Hepatocyte (in vitro differentiated cells): Measurements from ENCODE around the gene C14orf180.

Experiments used
- EZH2 ChIP-seq: fragments of 200-600 bp; sonication (generic); IDR thresholded peaks from 2 replicates; pipeline ENCODE4 v1.6.1; 2016; ENCODE audit warnings: antibody characterized with exemption, mild to moderate bottlenecking, borderline replicate concordance
- EZH2phosphoT487 ChIP-seq: fragments of 200-600 bp; sonication (generic); IDR thresholded peaks from one replicate; pipeline ENCODE4 v1.6.1; 2018; ENCODE audit warnings: antibody characterized with exemption, mild to moderate bottlenecking, low read depth, moderate library complexity; ENCODE audit not compliant: unreplicated experiment, severe bottlenecking
- TF ChIP-seq, protein P1 (sequence below): fragments of 200-600 bp; sonication (generic); IDR thresholded peaks from 2 replicates; pipeline ENCODE4 v1.5.1; 2016; ENCODE audit warnings: antibody characterized with exemption, mild to moderate bottlenecking; ENCODE audit not compliant: poor library complexity

DNA sequence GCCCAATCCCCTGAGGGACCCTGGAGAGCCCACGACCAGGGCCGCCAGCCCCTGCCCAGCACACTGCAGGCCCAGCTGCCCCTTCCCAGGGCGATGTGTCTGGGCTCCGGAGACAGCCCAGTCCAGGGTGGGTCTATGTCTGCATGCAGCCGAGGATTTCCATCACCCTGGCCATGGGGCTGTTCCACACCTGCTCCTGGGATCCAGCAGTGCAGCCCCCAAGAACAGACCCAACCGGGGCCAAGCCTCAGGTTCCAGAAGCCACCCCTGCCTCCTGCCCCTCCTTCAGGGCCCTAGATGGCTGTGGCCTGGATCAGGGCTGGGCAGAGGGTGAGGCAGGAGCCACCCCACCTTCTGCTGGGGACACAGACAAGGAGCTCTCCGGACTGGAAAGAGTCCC is 11.5 kb downstream of the C14orf180 start:
- TF ChIP-seq EZH2phosphoT487 (no peak), EZH2 (no peak)
- TF ChIP-seq, protein P1, sequence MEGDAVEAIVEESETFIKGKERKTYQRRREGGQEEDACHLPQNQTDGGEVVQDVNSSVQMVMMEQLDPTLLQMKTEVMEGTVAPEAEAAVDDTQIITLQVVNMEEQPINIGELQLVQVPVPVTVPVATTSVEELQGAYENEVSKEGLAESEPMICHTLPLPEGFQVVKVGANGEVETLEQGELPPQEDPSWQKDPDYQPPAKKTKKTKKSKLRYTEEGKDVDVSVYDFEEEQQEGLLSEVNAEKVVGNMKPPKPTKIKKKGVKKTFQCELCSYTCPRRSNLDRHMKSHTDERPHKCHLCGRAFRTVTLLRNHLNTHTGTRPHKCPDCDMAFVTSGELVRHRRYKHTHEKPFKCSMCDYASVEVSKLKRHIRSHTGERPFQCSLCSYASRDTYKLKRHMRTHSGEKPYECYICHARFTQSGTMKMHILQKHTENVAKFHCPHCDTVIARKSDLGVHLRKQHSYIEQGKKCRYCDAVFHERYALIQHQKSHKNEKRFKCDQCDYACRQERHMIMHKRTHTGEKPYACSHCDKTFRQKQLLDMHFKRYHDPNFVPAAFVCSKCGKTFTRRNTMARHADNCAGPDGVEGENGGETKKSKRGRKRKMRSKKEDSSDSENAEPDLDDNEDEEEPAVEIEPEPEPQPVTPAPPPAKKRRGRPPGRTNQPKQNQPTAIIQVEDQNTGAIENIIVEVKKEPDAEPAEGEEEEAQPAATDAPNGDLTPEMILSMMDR = no peak
